Endothelial cell of hepatic sinusoid (primary cell): ENCODE results near the gene GARIN5B.

Source experiments
- in situ Hi-C: cut with HindIII; loops from 2 replicates; pipeline ENCODE4 v1.10.0; 2017; ENCODE audit warnings: low sequenced_read_pairs

Gene GARIN5B

GRCh38 chr19:55372316-55373081 lies 9.4 kb upstream of the GARIN5B start:
- in situ Hi-C loops = no loop called here

GRCh38 chr19:55370305-55370988 lies 7.4 kb upstream of the GARIN5B start, which contains the start of gene IL11:
Gene IL11, minus strand, starts transcription at chr19:55370463. Its CDS starts 153 bp downstream, at chr19:55370310.
- in situ Hi-C loops = no loop called here

- in situ Hi-C loops = no loop called here
Observed at GRCh38 chr19:55369653-55370304, 6.7 kb upstream of the GARIN5B start.

- in situ Hi-C loops = no loop called here
Observed at GRCh38 chr19:55368701-55369563, 5.9 kb upstream of the GARIN5B start.

GRCh38 chr19:55368106-55368505 lies 5.0 kb upstream of the GARIN5B start:
- in situ Hi-C loops = no loop called here

- in situ Hi-C loops = no loop called here
Observed at GRCh38 chr19:55366790-55367189, 3.7 kb upstream of the GARIN5B start.

- in situ Hi-C loops = no loop called here
Observed at GRCh38 chr19:55365964-55366363, 2.9 kb upstream of the GARIN5B start.

GRCh38 chr19:55365245-55365644 lies 2.2 kb upstream of the GARIN5B start:
- in situ Hi-C loops = no loop called here

- in situ Hi-C loops = no loop called here
Observed at GRCh38 chr19:55362174-55362989, 678 bp downstream of the GARIN5B start.

GRCh38 chr19:55360902-55361301 lies 2.2 kb downstream of the GARIN5B start:
- in situ Hi-C loops = no loop called here

- in situ Hi-C loops = loop anchor here (10.0 kb wide), 1 partner anchor 116 kb away; the partner anchor contains the start of gene ZNF628
Observed at GRCh38 chr19:55358943-55359908, 3.8 kb downstream of the GARIN5B start.

- in situ Hi-C loops = loop anchor here (10.0 kb wide), 1 partner anchor 116 kb away; the partner anchor contains the start of gene ZNF628
Observed at GRCh38 chr19:55358493-55358892, 4.6 kb downstream of the GARIN5B start.

- in situ Hi-C loops = loop anchor here (10.0 kb wide), 1 partner anchor 119 kb away; the partner anchor contains the start of gene ZNF628
Observed at GRCh38 chr19:55355213-55355821, 7.7 kb downstream of the GARIN5B start.

- in situ Hi-C loops = loop anchor here (5.0 to 10.0 kb wide), 2 partner anchors 57 to 120 kb away; partner anchors contain the start of gene ZNF628
Observed at GRCh38 chr19:55354698-55355212, 8.3 kb downstream of the GARIN5B start, which contains the start of gene COX6B2. Gene COX6B2, minus strand, starts transcription at chr19:55354719. Its CDS starts 198 bp downstream, at chr19:55354521.

- in situ Hi-C loops = loop anchor here (5.0 to 10.0 kb wide), 2 partner anchors 57 to 121 kb away; partner anchors contain the start of gene ZNF628
Observed at GRCh38 chr19:55353803-55354697, 9.0 kb downstream of the GARIN5B start.

- in situ Hi-C loops = loop anchor here (5.0 to 10.0 kb wide), 2 partner anchors 56 to 121 kb away; partner anchors contain the start of gene ZNF628
Observed at GRCh38 chr19:55353356-55353802, 9.7 kb downstream of the GARIN5B start.
